Calu3 (cell line): ENCODE measurements around the gene ODAD3. TPM values are rescaled to one million over a fixed set of nuclear protein-coding genes. Genes with fewer than 3 reads are reported as not detected.
"Not testable (repeated sequence)": the region's sequence is repeated elsewhere in the genome, so short reads cannot be mapped to it uniquely, and the experiment has no call there.

Experiments used
- BruUV-seq: library from RNA; stranded (reverse); fragments of 400-500 nt; replicated peaks from 2 replicates; lab custom pipeline; 2021; lab: Mats Ljungman, UMichigan
- CTCF ChIA-PET: fragments of 300-600 bp; sonication (Branson Sonifier 250); formaldehyde crosslinking; loops from one replicate; lab custom pipeline; 2022; ENCODE audit warnings: antibody characterized with exemption; lab: Charles Lee
- DNase-seq: peaks from one replicate; pipeline ENCODE4 v3.0.0; 2022
- H3K27ac Mint-ChIP-seq: one replicate; pipeline ENCODE4 v1.8.0; 2022; ENCODE audit warnings: mixed read lengths; ENCODE audit not compliant: unreplicated experiment
- H3K27me3 Mint-ChIP-seq: one replicate; pipeline ENCODE4 v1.8.0; 2022; ENCODE audit warnings: mixed read lengths; ENCODE audit not compliant: unreplicated experiment
- H3K36me3 Mint-ChIP-seq: one replicate; pipeline ENCODE4 v1.8.0; 2022; ENCODE audit warnings: mild to moderate bottlenecking, moderate library complexity, mixed read lengths; ENCODE audit not compliant: insufficient read depth, unreplicated experiment
- H3K4me1 Mint-ChIP-seq: one replicate; pipeline ENCODE4 v1.8.0; 2022; ENCODE audit warnings: mild to moderate bottlenecking, low read depth, mixed read lengths; ENCODE audit not compliant: unreplicated experiment
- H3K4me3 Mint-ChIP-seq: one replicate; pipeline ENCODE4 v1.8.0; 2022; ENCODE audit warnings: mild to moderate bottlenecking, low read depth, moderate library complexity, mixed read lengths; ENCODE audit not compliant: unreplicated experiment
- H3K9me3 Mint-ChIP-seq: one replicate; pipeline ENCODE4 v1.8.0; 2022; ENCODE audit warnings: low read depth, mixed read lengths; ENCODE audit not compliant: unreplicated experiment
- CTCF ChIP-seq: fragments of 200-600 bp; IDR thresholded peaks from one replicate; pipeline ENCODE4 v1.8.0; 2022; ENCODE audit warnings: antibody characterized with exemption; ENCODE audit not compliant: unreplicated experiment
- intact Hi-C: fragments of 100-400 bp; cut with micrococcal nuclease; formaldehyde crosslinking; loops from one replicate; pipeline ENCODE4 v1.10.0; 2022; ENCODE audit not compliant: unreplicated experiment
- total RNA-seq: library from RNA; stranded (reverse); gene quantifications from 2 replicates; pipeline ENCODE4 v1.2.3, GENCODE V29; 2022

Gene ODAD3
- total RNA-seq, 1 experiment from 2014 or later: not detected

DNA sequence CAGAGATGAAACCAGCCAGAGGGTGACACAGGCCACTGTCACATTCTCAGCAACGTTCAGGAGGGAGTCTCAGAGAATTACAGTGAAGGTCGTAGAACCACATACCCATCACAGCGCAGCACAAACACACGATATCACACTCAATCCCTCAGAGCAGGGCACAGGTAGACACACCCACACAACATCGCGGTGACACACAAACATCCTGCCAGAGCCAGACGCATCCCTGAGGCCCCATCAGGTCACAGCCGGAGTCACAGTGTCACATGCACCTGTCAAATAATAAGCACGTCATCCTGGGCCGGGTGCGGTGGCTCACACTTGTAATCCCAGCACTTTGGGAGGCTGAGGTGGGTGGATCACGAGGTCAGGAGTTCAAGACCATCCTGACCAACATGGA lies 28.5 kb upstream of the ODAD3 start:
- TF ChIP-seq CTCF: no peak
- CTCF ChIA-PET: interaction anchor here (0.6 kb wide), 1 partner anchor 28 kb away, joined by 4 read pairs; no protein-coding TSS in a partner anchor
- no TSS peak for BruUV-seq
- Mint-ChIP-seq H3K27ac (no peak overlapping the region), H3K9me3 (no peaks in the 10 kb centered on the region), H3K36me3 (no peaks in the 10 kb centered on the region), H3K27me3 (peaks cover 18% of the 10 kb centered on the region), H3K4me3 (no peak overlapping the region), H3K4me1 (no peaks in the 10 kb centered on the region)
- DNase-seq: no peak
- intact Hi-C loops: no loop called here

DNA sequence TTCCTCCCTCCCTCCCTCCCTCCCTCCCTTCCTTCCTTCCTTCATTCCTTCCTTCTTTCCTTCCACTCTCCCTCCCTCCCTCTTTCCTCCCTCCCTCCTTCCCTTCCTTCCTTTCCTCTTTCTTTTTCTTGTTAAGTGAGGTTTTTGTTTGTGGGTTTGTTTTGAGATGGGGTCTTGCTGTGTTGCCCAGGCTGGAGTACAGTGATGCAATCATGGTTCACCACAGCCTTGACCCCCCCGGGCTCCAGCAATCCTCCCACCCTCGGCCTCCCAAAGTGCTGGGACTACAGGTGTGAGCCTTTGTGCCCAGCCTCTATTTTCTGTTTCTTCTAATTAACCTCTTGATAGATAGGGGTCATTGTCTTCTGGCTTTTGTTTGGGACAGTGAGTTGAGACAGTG lies 26.5 kb upstream of the ODAD3 start:
- no TSS peak for BruUV-seq
- Mint-ChIP-seq H3K4me1 (no peaks in the 10 kb centered on the region), H3K36me3 (no peaks in the 10 kb centered on the region), H3K27ac (no peak overlapping the region), H3K4me3 (no peak overlapping the region), H3K9me3 (no peaks in the 10 kb centered on the region), H3K27me3 (peaks cover 18% of the 10 kb centered on the region)
- intact Hi-C loops: no loop called here
- CTCF ChIA-PET: interaction anchor here (0.6 kb wide), 1 partner anchor 194 kb away, joined by 3 read pairs; no protein-coding TSS in a partner anchor
- no peak for TF ChIP-seq CTCF
- DNase-seq: no peak

- CTCF ChIA-PET: no interaction called here
- H3K4me3 Mint-ChIP-seq: no peak overlapping the region
- DNase-seq: no peak
- intact Hi-C loops: no loop called here
- TF ChIP-seq CTCF: peak; percentile 15
- H3K27me3 Mint-ChIP-seq: peaks cover 18% of the 10 kb centered on the region
- H3K9me3 Mint-ChIP-seq: no peaks in the 10 kb centered on the region
- H3K36me3 Mint-ChIP-seq: no peaks in the 10 kb centered on the region
- BruUV-seq: no TSS peak
- no peak overlapping the region for H3K27ac Mint-ChIP-seq
- H3K4me1 Mint-ChIP-seq: no peaks in the 10 kb centered on the region
Measured at GRCh38 chr19:11460207-11460606, 25.3 kb upstream of the ODAD3 start.

DNA sequence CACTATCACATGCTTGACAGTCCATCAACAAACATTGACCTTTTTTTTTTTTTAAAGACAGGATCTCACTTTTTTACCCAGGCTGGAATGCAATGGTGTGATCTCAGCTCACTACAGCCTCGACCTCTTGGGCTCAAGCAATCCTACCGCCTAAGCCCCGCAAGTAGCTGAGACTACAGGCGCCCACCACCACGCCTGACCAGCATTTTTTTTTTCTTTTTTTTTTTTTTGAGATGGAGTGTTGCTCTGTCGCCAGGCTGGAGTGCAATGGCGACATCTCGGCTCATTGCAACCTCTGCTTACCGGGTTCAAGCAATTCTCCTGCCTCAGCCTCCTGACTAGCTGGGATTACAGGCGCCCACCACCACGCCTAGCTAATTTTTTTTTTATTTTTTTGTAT lies 24.0 kb upstream of the ODAD3 start:
- BruUV-seq, H3K27ac Mint-ChIP-seq, H3K36me3 Mint-ChIP-seq, intact Hi-C loops, H3K9me3 Mint-ChIP-seq, DNase-seq, H3K4me3 Mint-ChIP-seq, H3K4me1 Mint-ChIP-seq: not testable (repeated sequence)
- H3K27me3 Mint-ChIP-seq: peaks cover 18% of the 10 kb centered on the region
- CTCF ChIA-PET: interaction anchor here (0.7 kb wide), 1 partner anchor 111 kb away, joined by 3 read pairs; no protein-coding TSS in a partner anchor

- no peak overlapping the region for H3K27ac Mint-ChIP-seq
- no peaks in the 10 kb centered on the region for H3K36me3 Mint-ChIP-seq
- CTCF ChIA-PET: interaction anchor here (0.7 kb wide), 1 partner anchor 111 kb away, joined by 3 read pairs; no protein-coding TSS in a partner anchor
- no peaks in the 10 kb centered on the region for H3K9me3 Mint-ChIP-seq
- no peak for DNase-seq
- no peaks in the 10 kb centered on the region for H3K4me1 Mint-ChIP-seq
- TF ChIP-seq CTCF: no peak
- H3K27me3 Mint-ChIP-seq: peaks cover 18% of the 10 kb centered on the region
- BruUV-seq: no TSS peak
- intact Hi-C loops: no loop called here
- no peak overlapping the region for H3K4me3 Mint-ChIP-seq
Measured at GRCh38 chr19:11458236-11458900, 23.4 kb upstream of the ODAD3 start.
